ENCODE results near the gene ADGRL2. TPM values are rescaled to one million over a fixed set of nuclear protein-coding genes. Genes with fewer than 3 reads are reported as not detected.

The ADGRL2 gene
- total RNA-seq, 1 donor from 2014 or later = 48.9 TPM

DNA sequence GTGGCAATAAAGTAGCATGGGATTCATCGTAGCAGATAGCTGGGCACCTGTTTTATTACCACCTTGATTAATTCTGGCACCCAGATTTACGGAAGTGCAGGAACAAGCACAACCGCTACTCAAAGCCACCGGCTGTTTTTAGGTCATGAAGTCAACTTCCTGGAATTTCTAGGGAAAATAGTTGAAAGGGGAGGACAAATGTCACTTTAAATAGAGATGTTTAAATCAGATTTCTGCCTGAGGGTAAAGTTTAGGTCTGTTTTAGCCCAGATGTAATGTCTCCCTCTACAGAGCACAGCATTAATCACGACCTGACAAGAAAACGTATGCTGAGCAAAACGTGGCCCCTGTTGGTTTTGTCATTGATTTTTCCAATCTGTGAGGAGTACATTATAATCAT, 8.0 kb downstream of the ADGRL2 start:
- TF ChIP-seq, protein P1, sequence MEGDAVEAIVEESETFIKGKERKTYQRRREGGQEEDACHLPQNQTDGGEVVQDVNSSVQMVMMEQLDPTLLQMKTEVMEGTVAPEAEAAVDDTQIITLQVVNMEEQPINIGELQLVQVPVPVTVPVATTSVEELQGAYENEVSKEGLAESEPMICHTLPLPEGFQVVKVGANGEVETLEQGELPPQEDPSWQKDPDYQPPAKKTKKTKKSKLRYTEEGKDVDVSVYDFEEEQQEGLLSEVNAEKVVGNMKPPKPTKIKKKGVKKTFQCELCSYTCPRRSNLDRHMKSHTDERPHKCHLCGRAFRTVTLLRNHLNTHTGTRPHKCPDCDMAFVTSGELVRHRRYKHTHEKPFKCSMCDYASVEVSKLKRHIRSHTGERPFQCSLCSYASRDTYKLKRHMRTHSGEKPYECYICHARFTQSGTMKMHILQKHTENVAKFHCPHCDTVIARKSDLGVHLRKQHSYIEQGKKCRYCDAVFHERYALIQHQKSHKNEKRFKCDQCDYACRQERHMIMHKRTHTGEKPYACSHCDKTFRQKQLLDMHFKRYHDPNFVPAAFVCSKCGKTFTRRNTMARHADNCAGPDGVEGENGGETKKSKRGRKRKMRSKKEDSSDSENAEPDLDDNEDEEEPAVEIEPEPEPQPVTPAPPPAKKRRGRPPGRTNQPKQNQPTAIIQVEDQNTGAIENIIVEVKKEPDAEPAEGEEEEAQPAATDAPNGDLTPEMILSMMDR (IDR thresholded peaks at IDR 0.05) = peak in 1 of 3 experiments; percentile 14
- no peaks in the 10 kb centered on the region for H3K36me3 ChIP-seq
- H3K27me3 ChIP-seq = no peaks in the 10 kb centered on the region
- no peaks in the 10 kb centered on the region for H3K9me3 ChIP-seq
- H3K27ac ChIP-seq = peak overlapping the region; percentile 58 to 71
- peaks cover 0 to 22% of the 10 kb centered on the region in 2 donors for H3K4me1 ChIP-seq
- no peak for DNase-seq (ENCODE audit: low spot score in 2 of 2)
- peak overlapping the region in 1 of 2 donors; percentile 45 for H3K4me3 ChIP-seq
- intact Hi-C loops (cut with DNase I) = loop anchor here (10.0 kb wide), 2 partner anchors 586 to 756 kb away; no protein-coding TSS in a partner anchor

DNA sequence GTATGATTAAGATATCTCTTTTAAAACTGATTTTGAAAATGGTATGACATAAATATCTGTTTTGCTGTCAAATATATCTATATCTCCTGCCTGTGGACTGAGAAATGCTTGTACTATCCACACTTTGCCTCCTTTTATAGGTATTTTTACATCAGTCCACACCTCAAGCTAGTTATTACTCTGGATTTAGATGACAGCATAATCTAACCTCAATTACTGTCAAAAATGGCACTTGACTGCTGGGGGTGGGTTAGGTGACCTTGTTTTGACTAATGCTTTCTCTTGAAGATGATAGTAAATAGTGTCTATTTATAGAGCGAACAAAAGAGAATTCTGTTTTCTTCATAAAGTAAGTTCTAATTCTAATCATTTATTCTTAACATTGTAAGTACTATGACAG, 9.1 kb downstream of the ADGRL2 start:
- Histone ChIP-seq H3K27me3 (no peaks in the 10 kb centered on the region), H3K36me3 (no peaks in the 10 kb centered on the region), H3K4me3 (no peak overlapping the region), H3K9me3 (no peaks in the 10 kb centered on the region), H3K27ac (peak overlapping the region; percentile 33 to 58), H3K4me1 (peaks cover 0 to 22% of the 10 kb centered on the region in 2 donors)
- DNase-seq (ENCODE audit: low spot score in 2 of 2) = no peak
- TF ChIP-seq, protein P1 (IDR thresholded peaks at IDR 0.05) = no peak
- intact Hi-C loops (cut with DNase I) = loop anchor here (10.0 kb wide), 2 partner anchors 585 to 755 kb away; no protein-coding TSS in a partner anchor

DNA sequence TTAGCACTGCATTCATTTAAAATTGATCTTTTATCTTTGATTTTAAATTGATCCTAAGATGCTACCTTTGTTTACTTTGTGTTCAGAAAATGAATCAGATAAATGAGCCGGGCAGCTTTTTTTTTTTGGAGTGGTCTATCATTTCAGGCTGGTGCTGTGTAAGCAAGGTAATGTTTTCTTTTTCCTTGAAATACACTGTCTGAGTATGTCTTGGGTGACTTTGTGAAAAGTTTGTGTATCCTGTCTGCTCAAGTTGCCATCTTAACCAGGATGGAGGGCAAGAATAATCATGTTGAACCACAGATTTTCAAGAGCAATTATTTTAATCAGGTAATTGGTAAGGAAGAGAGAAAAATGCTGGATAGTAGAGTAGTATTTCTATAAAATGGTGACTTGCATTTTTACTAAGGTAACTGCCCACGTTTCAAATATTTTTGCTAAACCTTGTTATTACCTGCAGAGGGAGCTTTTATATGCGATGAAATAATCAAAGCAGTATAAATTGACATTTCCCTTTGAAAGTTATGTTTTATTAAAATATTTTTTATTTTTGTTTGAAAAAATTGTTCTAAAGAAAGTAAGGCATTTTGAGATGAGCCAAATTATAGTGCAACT, 11.1 kb downstream of the ADGRL2 start:
- intact Hi-C loops (cut with DNase I) = no loop called here
- Histone ChIP-seq H3K27ac (peak overlapping the region in 1 of 2 donors; percentile 30), H3K4me1 (peaks cover 0 to 18% of the 10 kb centered on the region in 2 donors), H3K36me3 (no peaks in the 10 kb centered on the region), H3K27me3 (no peaks in the 10 kb centered on the region), H3K4me3 (peak overlapping the region in 1 of 2 donors; percentile 10), H3K9me3 (no peaks in the 10 kb centered on the region)
- TF ChIP-seq, protein P1 (IDR thresholded peaks at IDR 0.05) = peak in 2 of 3 experiments; percentile 13 to 44
- DNase-seq (ENCODE audit: low spot score in 2 of 2) = no peak

DNA sequence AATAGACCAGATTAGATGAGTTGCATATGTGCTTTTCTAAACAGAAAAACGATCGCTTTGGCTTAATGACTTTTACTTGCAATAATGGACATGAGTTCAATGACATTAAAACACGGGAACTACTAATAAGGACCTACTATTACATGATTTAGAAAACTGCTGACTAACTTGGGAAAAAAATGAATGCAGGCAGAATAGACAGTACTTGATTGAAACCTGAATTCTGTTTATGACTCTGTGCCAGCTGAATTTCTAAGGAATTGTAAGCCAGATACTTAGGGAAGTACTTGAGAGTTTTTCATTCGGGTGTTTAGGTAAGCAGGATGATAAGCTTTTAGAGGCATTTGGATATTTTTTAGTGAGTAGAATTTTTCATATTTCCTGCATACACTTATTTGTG, 12.0 kb downstream of the ADGRL2 start:
- no peak for DNase-seq (ENCODE audit: low spot score in 2 of 2)
- peak overlapping the region; percentile 10 to 30 for H3K4me3 ChIP-seq
- H3K9me3 ChIP-seq = no peaks in the 10 kb centered on the region
- no peaks in the 10 kb centered on the region for H3K27me3 ChIP-seq
- intact Hi-C loops (cut with DNase I) = no loop called here
- H3K27ac ChIP-seq = peak overlapping the region in 1 of 2 donors; percentile 30
- H3K4me1 ChIP-seq = peaks cover 0 to 18% of the 10 kb centered on the region in 2 donors
- TF ChIP-seq, protein P1 (IDR thresholded peaks at IDR 0.05) = no peak
- no peaks in the 10 kb centered on the region for H3K36me3 ChIP-seq

DNA sequence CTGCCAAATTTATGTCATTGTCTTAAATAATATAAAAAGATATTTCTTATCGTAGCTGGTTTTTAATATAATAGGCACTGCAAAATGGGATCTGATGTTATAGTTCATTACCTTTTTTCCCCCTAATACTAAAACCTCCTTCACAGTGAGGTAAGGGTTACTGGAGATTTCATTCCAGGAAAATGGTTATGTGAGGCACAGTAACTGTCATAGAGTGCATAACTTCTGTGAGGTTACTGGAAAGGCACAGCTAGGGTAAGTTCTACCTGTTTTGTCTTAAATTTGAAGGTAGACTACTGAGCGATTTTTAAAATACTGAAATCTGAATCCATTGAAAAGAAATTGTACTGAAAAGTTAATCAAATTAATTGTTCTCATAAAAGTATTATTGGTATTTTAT, 13.0 kb downstream of the ADGRL2 start:
- TF ChIP-seq, protein P1 (IDR thresholded peaks at IDR 0.05) = no peak
- H3K4me3 ChIP-seq = no peak overlapping the region
- intact Hi-C loops (cut with DNase I) = no loop called here

More for the DNA sequence above, 13.0 kb downstream of the ADGRL2 start:
- H3K4me1 ChIP-seq = peaks cover 0 to 18% of the 10 kb centered on the region in 2 donors
- H3K27me3 ChIP-seq = no peaks in the 10 kb centered on the region
- no peak overlapping the region for H3K27ac ChIP-seq
- DNase-seq (ENCODE audit: low spot score in 2 of 2) = no peak
- H3K9me3 ChIP-seq = no peaks in the 10 kb centered on the region
- H3K36me3 ChIP-seq = no peaks in the 10 kb centered on the region

Measured in ascending aorta (tissue), 2 donors.